HG02943 (cell line): ENCODE results near the gene ZACN.

ENCODE experiments used
- ATAC-seq: cut with Tn5 transposase; IDR thresholded peaks from one replicate; pipeline ENCODE4 v1.9.1; 2021; ENCODE audit warnings: mild to moderate bottlenecking, low read depth, moderate library complexity; ENCODE audit not compliant: unreplicated experiment

ZACN gene

DNA sequence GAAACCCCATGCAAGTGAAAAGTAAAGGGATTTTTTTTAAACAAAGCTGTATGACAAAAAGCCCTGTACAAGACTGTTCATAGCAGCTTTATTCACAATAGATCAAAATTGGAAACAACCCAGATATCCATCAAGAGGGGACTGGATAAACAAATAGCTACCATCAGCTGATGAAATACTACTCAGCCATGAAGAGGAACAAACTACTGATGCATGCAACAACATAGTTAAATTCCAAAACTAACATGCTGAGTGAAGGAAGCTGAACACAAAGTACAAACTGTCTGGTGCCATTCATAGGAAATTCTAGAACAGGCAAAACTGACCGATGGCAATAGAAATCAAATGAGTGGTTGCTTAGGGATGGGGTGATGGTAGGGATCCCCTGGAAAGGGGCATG is 46.9 kb downstream of the ZACN start:
- no peak for ATAC-seq

DNA sequence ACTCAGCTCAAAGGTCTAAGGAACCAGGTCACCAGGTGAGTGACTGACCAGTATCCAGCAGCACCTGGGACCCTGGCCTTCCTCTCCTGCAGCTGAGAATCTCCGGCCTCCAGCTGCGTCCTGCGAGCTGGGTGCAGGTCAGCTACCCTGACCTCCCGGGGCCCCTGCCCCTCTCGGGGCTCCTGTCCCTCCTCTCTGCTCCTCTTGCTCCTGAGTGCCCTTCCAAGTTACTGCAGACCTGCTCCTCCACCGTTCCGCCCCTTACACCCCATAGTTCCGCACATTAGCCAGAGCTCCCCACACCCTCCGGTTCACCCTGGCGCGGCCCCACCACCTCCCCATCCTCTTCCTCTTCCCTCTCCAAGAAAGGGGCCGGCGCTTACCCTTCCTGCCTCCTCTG is 51.5 kb downstream of the ZACN start:
- no peak for ATAC-seq

DNA sequence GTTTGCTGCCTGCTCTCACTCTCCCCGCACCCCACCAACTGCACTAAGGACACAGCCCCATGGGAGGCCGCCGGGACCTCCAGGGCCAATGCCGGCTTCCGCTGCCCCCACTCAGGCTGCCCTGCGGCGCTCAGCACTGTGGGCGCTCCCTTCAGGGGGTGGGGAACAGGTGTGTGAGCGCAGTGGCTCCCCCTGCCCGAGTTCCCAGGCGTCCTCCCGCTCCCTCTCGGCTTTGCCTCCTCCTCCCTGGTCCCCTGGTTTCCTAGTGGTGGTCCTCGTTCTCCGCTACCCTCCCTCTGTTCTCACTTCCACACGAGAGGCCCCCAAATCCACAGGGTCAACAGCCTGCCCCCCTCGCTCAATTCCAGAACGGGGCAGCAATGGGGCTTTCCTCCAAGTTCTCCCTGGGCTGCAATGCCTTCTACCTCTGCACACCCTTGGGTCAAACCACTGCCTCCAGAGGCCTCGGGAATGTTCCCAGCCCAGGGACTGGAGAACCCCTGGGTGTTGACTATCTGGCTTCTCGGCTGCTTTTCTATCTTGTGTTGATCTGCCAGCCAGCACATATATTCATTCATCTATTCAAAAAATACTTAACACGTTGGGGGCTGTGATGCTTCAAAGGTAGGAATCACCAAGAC is 52.2 kb downstream of the ZACN start:
- no peak for ATAC-seq

DNA sequence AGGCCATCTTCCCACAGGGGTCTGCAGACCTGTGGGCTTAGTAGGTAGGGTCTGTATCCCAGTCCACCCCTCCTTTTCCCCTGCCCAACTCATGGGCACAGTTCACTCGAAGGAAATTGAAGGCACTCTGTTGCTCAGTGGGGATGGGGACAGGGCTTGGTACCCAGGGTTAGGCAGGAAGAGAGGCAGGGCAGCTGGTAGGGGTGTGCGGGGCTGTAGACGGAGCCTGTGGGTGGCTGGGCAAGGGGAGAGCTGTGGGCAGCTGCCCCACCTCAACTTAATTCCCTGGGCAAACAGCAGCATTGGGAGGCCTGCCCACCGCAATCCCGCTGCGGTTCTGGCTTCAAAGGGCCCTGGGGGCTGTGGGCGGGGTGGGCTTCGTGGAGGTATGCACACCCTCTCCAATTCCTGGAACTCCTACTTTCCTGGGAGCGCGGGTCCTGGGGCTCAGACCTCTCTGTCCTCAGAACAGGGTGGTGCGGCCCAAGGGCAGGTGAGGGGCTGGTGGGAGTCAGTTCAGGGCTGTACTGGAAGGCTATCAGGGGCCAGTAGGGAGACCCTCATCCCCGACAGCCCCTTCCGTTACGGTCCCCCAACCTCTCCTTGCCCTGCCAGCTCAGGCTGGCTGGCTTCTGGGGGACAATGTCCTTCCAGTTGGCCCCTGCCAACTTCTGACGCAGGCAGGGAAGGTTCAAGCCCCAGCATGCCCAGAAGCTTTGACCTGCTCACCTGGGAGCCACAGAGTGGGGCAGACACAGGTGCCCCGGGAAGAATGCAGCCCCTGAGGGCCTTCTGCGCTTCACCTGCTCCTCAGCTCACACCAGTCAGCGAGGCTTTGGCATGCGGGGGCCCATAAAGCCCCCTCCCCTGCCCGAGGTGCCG is 53.0 kb downstream of the ZACN start:
- no peak for ATAC-seq
